CD1c-positive myeloid dendritic cell (primary cell): ENCODE measurements around the gene PPFIBP1.

Experiments
- DNase-seq: peaks from one replicate; pipeline ENCODE4 v3.0.0-alpha.2; 2016; ENCODE audit errors: extremely low spot score

PPFIBP1 gene

GRCh38 chr12:27523642-27524493, at the start of gene PPFIBP1:
Gene PPFIBP1 (plus strand): TSS chr12:27524206. CDS start chr12:27633397, 109,191 bp downstream.
- peak; percentile 98 for DNase-seq

- no peak for DNase-seq
Measured at GRCh38 chr12:27474344-27474743, 49.7 kb upstream of the PPFIBP1 start.

GRCh38 chr12:27477049-27477448, 47.0 kb upstream of the PPFIBP1 start:
- DNase-seq, result no peak

- no peak for DNase-seq
Measured at GRCh38 chr12:27478949-27479348, 45.1 kb upstream of the PPFIBP1 start.

GRCh38 chr12:27480016-27480415, 44.0 kb upstream of the PPFIBP1 start:
- peak; percentile 37 for DNase-seq

GRCh38 chr12:27486961-27487360, 37.0 kb upstream of the PPFIBP1 start:
- no peak for DNase-seq

- DNase-seq, result no peak
Measured at GRCh38 chr12:27488479-27488878, 35.5 kb upstream of the PPFIBP1 start.

- DNase-seq, result no peak
Measured at GRCh38 chr12:27491226-27491625, 32.8 kb upstream of the PPFIBP1 start.

GRCh38 chr12:27493260-27493940, 30.6 kb upstream of the PPFIBP1 start:
- peak; percentile 4 for DNase-seq

GRCh38 chr12:27497446-27497845, 26.6 kb upstream of the PPFIBP1 start:
- no peak for DNase-seq

GRCh38 chr12:27498149-27498548, 25.9 kb upstream of the PPFIBP1 start:
- DNase-seq, result no peak

GRCh38 chr12:27498761-27499160, 25.2 kb upstream of the PPFIBP1 start:
- DNase-seq, result no peak

- DNase-seq, result no peak
Measured at GRCh38 chr12:27499377-27499776, 24.6 kb upstream of the PPFIBP1 start.

GRCh38 chr12:27500546-27500945, 23.5 kb upstream of the PPFIBP1 start:
- DNase-seq, result no peak

- DNase-seq, result no peak
Measured at GRCh38 chr12:27502021-27502435, 22.0 kb upstream of the PPFIBP1 start.

- no peak for DNase-seq
Measured at GRCh38 chr12:27504507-27504906, 19.5 kb upstream of the PPFIBP1 start.

GRCh38 chr12:27505109-27505508, 18.9 kb upstream of the PPFIBP1 start:
- no peak for DNase-seq

- no peak for DNase-seq
Measured at GRCh38 chr12:27505761-27506160, 18.2 kb upstream of the PPFIBP1 start.

GRCh38 chr12:27506645-27507189, 17.3 kb upstream of the PPFIBP1 start:
- DNase-seq, result no peak

- no peak for DNase-seq
Measured at GRCh38 chr12:27508736-27509431, 15.1 kb upstream of the PPFIBP1 start.

- no peak for DNase-seq
Measured at GRCh38 chr12:27511031-27511722, 12.8 kb upstream of the PPFIBP1 start.

GRCh38 chr12:27511723-27512045, 12.3 kb upstream of the PPFIBP1 start:
- no peak for DNase-seq
